K562 (cell line): ENCODE results near the gene GLIPR1L2. TPM values are rescaled to one million over a fixed set of nuclear protein-coding genes. Genes with fewer than 3 reads are reported as not detected.
"Not testable (repeated sequence)": the region's sequence is repeated elsewhere in the genome, so short reads cannot be mapped to it uniquely, and the experiment has no call there.

Source experiments
- ATAC-seq: fragments of 200-7000 bp; cut with Tn5 transposase; 3 replicates; pipeline ENCODE4 v1.9.1; 2020; ENCODE audit warnings: moderate library complexity
- BruUV-seq: library from RNA; stranded (reverse); fragments of 400-500 nt; replicated peaks from 2 replicates; lab custom pipeline; 2021; lab: Mats Ljungman, UMichigan
- CTCF ChIA-PET: fragments of 300-600 bp; formaldehyde crosslinking; extraction: SDS; loops from one replicate; lab custom pipeline; 2021; ENCODE audit warnings: low intra/inter-chr PET ratio; lab: Yijun Ruan, JAX
- POLR2A ChIA-PET: fragments of 300-600, 350-650 bp; sonication (Branson Sonifier 250); formaldehyde crosslinking; extraction: SDS; loops from one replicate; lab custom pipeline; 2021; ENCODE audit warnings: antibody characterized with exemption, inconsistent platforms; lab: Yijun Ruan, JAX
- DNase-seq, 4 experiments: peaks; one replicate each; pipeline versions ENCODE4 v3.0.0 to v3.0.0-alpha.2; 2011 to 2018; ENCODE audit warnings: low spot score in 3 of 4, mixed read lengths in 3 of 4; ENCODE audit errors: extremely low read depth in 1 of 4
- FAIRE-seq: peaks from 2 replicates; lab custom pipeline; 2011; peaks lifted over from hg19 to GRCh38; lab: Jason Lieb, UNC
- H2AFZ ChIP-seq: 2 replicates; pipeline ENCODE4 v1.6.0; 2011; ENCODE audit warnings: low read depth, low read length, control low read depth, inconsistent platforms
- H3K27ac ChIP-seq: fragments of 200-600 bp; 3 replicates; pipeline ENCODE4 v1.8.0; 2011; ENCODE audit warnings: low read depth, mild to moderate bottlenecking, control low read depth, inconsistent platforms, low read length, moderate library complexity, mixed read lengths; ENCODE audit errors: extremely low read depth
- H3K27me3 ChIP-seq, 2 experiments: fragments of 300-600 bp in 1 of 2; 2 replicates in 1 of 2; 3 replicates in 1 of 2; pipeline versions ENCODE4 v1.6.0 to v1.8.0; 2011; ENCODE audit warnings: inconsistent platforms in 2 of 2, low read length in 2 of 2, mild to moderate bottlenecking in 1 of 2, mixed read lengths in 1 of 2, moderate library complexity in 1 of 2; ENCODE audit not compliant: control insufficient read depth in 2 of 2, insufficient read depth in 2 of 2
- H3K36me3 ChIP-seq: fragments of 300-600 bp; 3 replicates; pipeline ENCODE4 v1.8.0; 2011; ENCODE audit warnings: mild to moderate bottlenecking, low read length, inconsistent platforms; ENCODE audit not compliant: control insufficient read depth, insufficient read depth
- H3K4me1 ChIP-seq, 2 experiments: fragments of 200-600 bp in 1 of 2; replicated peaks in 1 of 2; 2 replicates in 1 of 2; 3 replicates in 1 of 2; pipeline versions ENCODE4 v1.5.1 to v1.8.0; 2011; ENCODE audit warnings: inconsistent platforms in 2 of 2, low read length in 2 of 2, mild to moderate bottlenecking in 1 of 2, mixed read lengths in 1 of 2, moderate library complexity in 1 of 2; ENCODE audit not compliant: control insufficient read depth in 2 of 2, insufficient read depth in 2 of 2
- H3K4me2 ChIP-seq: 2 replicates; pipeline ENCODE4 v1.6.1; 2011; ENCODE audit warnings: low read length, control low read depth, inconsistent platforms, mixed read lengths; ENCODE audit not compliant: insufficient read depth
- H3K4me3 ChIP-seq: fragments of 200-600 bp; sonication (generic), shearing (Covaris generic); 2 replicates; pipeline ENCODE4 v1.5.1; 2016; ENCODE audit warnings: control low read depth, inconsistent platforms
- H3K79me2 ChIP-seq: fragments of 200-600 bp; 3 replicates; pipeline ENCODE4 v1.8.0; 2011; ENCODE audit warnings: low read length, inconsistent platforms; ENCODE audit not compliant: control insufficient read depth, insufficient read depth
- H3K9ac ChIP-seq, 2 experiments: 2 replicates each; pipeline versions ENCODE4 v1.6.0 to v1.6.1; 2011; ENCODE audit warnings: low read depth in 2 of 2, low read length in 2 of 2, control low read depth in 1 of 2, inconsistent platforms in 1 of 2, mild to moderate bottlenecking in 1 of 2, mixed read lengths in 1 of 2; ENCODE audit not compliant: insufficient read depth in 1 of 2
- H3K9me1 ChIP-seq: one replicate; pipeline ENCODE4 v1.6.0; 2011; ENCODE audit warnings: inconsistent platforms, mild to moderate bottlenecking, low read length, moderate library complexity; ENCODE audit not compliant: control insufficient read depth, insufficient read depth
- H3K9me3 ChIP-seq: replicated peaks from 2 replicates; pipeline ENCODE4 v1.5.1; 2011; ENCODE audit warnings: low read depth, low read length, inconsistent platforms; ENCODE audit not compliant: control insufficient read depth, insufficient read depth
- H4K20me1 ChIP-seq: replicated peaks from 2 replicates; pipeline ENCODE4 v1.6.1; 2011; ENCODE audit warnings: low read length, inconsistent platforms, mixed read lengths; ENCODE audit not compliant: control insufficient read depth, insufficient read depth
- HDGF ChIP-seq: fragments of 450-650 bp; IDR thresholded peaks from 2 replicates; pipeline ENCODE4 v1.6.1; 2016
- NFXL1 ChIP-seq: fragments of 450-650 bp; formaldehyde crosslinking; IDR thresholded peaks from 2 replicates; pipeline ENCODE4 v1.4.0; 2021; ENCODE audit warnings: mild to moderate bottlenecking
- RBM15 ChIP-seq: fragments of 200-400 bp; formaldehyde crosslinking; IDR thresholded peaks from 2 replicates; pipeline ENCODE4 v1.6.1; 2018; ENCODE audit warnings: mild to moderate bottlenecking, low read length, moderate library complexity; ENCODE audit not compliant: insufficient read depth
- ZBTB43 ChIP-seq: sonication (generic); formaldehyde crosslinking; IDR thresholded peaks from 2 replicates; pipeline ENCODE4 v1.8.0; 2023; ENCODE audit warnings: mild to moderate bottlenecking, missing genetic modification reagents
- WGBS: fragments of 100-300 bp; shearing (Covaris generic); methylation state at CpG from one replicate; pipeline ENCODE4 v1.1.6; 2016; ENCODE audit warnings: low coverage, mixed read lengths; ENCODE audit not compliant: insufficient coverage; ENCODE audit errors: missing lambda C conversion rate; 5-methylcytosine and 5-hydroxymethylcytosine counted together
- in situ Hi-C: fragments of 300-500 bp; cut with MboI; formaldehyde crosslinking; loops from 4 replicates; pipeline ENCODE4 v1.15.0; 2018; ENCODE audit warnings: inconsistent platforms, mixed read lengths
- intact Hi-C: fragments of 100-400 bp; cut with micrococcal nuclease; formaldehyde crosslinking; loops from 2 replicates; pipeline ENCODE4 v1.14.2; 2022
- polyA plus RNA-seq, 8 experiments: library from polyadenylated mRNA; depleted of rRNA in 4 of 8; stranded (reverse) in 5 of 8; unstranded in 3 of 8; fragments of >200 nt; fragmentation: Nextera tagmentation in 2 of 8; fragmentation: Illumina TruSeq in 1 of 8; extraction: Ambion mirVana in 2 of 8; extraction: Trizol in 1 of 8; gene quantifications; 2 replicates each; pipeline versions ENCODE4 v1.2.1 to v1.2.3, GENCODE V29; 2011 to 2014; ENCODE audit warnings: inconsistent platforms in 1 of 8, missing spikeins in 1 of 8
- total RNA-seq, 7 experiments: library from RNA; depleted of rRNA in 6 of 7; stranded (reverse); fragments of >200 nt in 6 of 7; fragmentation: Illumina TruSeq in 2 of 7; extraction: Trizol in 2 of 7; gene quantifications; 2 replicates each; pipeline versions ENCODE4 v1.2.1 to v1.2.3, GENCODE V29; 2011 to 2021; ENCODE audit warnings: low replicate concordance in 1 of 7

GLIPR1L2 gene
- total and polyA plus RNA-seq, 9 of the 15 experiments (the other 6 are each of a cell fraction or from before 2014, with no cell fraction given): not detected

GRCh38 chr12:75444429-75445136 lies 53.7 kb downstream of the GLIPR1L2 start:
- no peaks in the 10 kb centered on the region for H3K27me3 ChIP-seq

GRCh38 chr12:75445137-75445507 lies 54.2 kb downstream of the GLIPR1L2 start:
- H3K4me3 ChIP-seq, H3K4me1 ChIP-seq, H3K9ac ChIP-seq, POLR2A ChIA-PET, CTCF ChIA-PET, H3K9me3 ChIP-seq, BruUV-seq, intact Hi-C loops, FAIRE-seq, H2AFZ ChIP-seq, H4K20me1 ChIP-seq, H3K36me3 ChIP-seq, DNase-seq, H3K79me2 ChIP-seq, H3K9me1 ChIP-seq, H3K27me3 ChIP-seq, ATAC-seq, in situ Hi-C loops, H3K4me2 ChIP-seq, H3K27ac ChIP-seq: not testable (repeated sequence)
- WGBS: 0% methylated on average over 7 of the region's 7 CpGs

More at GRCh38 chr12:75444429-75445136, 53.7 kb downstream of the GLIPR1L2 start:
- Histone ChIP-seq H2AFZ (no peak overlapping the region), H3K4me1 (no peaks in the 10 kb centered on the region), H3K9me1 (no peaks in the 10 kb centered on the region), H3K36me3 (no peaks in the 10 kb centered on the region), H3K4me2 (no peak overlapping the region), H3K27ac (no peak overlapping the region), H3K9ac (no peak overlapping the region), H3K9me3 (no peaks in the 10 kb centered on the region), H4K20me1 (no peaks in the 10 kb centered on the region), H3K4me3 (no peak overlapping the region), H3K79me2 (no peaks in the 10 kb centered on the region)
- 1% methylated on average over 6 of the region's 6 CpGs for WGBS
- BruUV-seq: no TSS peak
- in situ Hi-C loops (no loop called here), intact Hi-C loops (no loop called here)
- no peak for FAIRE-seq
- no peak for DNase-seq
- ChIA-PET POLR2A (no interaction called here), CTCF (no interaction called here)
- ATAC-seq: no peak; the same call in 2 of the 3 replicates
- TF ChIP-seq HDGF (no peak), NFXL1 (CRISPR knock-in tag) (peak; percentile 81; the same call in 1 of the 2 replicates), ZBTB43 (CRISPR knock-in tag) (no peak), RBM15 (no peak)
